GM13977 (cell line): ENCODE measurements around the gene RAPGEF5.
"Not testable (repeated sequence)": the region's sequence is repeated elsewhere in the genome, so short reads cannot be mapped to it uniquely, and the experiment has no call there.

Experiments
- DNase-seq: peaks from one replicate; pipeline ENCODE4 v3.0.0; 2012; ENCODE audit warnings: low spot score
- in situ Hi-C: fragments of 300-500 bp; cut with MboI; formaldehyde crosslinking; loops from one replicate; pipeline ENCODE4 v1.12.0; 2022; ENCODE audit warnings: low sequenced_read_pairs, low pct_unique_long_range_greater_than_20kb, mixed read lengths, inconsistent platforms; ENCODE audit not compliant: unreplicated experiment
- TF ChIP-seq, protein P1 (sequence below): IDR thresholded peaks from 2 replicates; pipeline ENCODE4 v1.5.1; 2012; ENCODE audit warnings: mild to moderate bottlenecking, control low read depth; ENCODE audit not compliant: insufficient read depth; ENCODE audit errors: extremely low read depth, missing control alignments

Gene RAPGEF5

DNA sequence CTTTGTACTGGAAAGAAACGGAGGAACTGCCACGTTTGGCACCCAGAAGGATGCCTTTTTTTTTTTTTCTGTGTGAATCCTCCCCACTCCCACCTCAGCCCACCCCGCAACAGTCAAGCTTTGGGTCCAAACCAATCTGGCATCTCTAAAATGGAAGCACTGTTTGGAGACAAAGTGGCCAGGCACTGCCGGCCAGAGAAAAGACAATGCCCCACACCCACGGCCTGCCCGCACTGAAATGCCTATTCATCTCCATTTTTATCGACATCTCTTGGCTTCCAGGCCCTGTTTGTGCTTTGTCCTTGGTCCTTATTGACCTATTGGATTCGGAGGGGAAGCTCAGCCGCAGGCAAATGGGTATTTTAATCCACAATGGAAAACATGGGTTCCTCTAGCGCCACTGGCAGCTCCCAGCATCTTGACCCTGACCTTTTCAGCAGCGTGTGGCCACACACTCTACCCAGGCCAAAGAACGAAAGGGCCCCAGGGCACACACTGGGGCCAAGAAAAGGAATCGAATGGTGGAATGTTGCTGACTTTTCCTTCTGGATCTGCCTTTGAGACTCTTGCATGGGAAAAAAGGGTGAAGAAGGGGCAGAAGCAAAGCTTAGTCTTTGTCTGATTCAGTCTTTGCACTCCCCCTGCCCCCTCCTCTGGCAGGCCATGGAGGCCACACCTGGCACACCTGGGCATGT is 248.7 kb downstream of the RAPGEF5 start:
- TF ChIP-seq, protein P1, sequence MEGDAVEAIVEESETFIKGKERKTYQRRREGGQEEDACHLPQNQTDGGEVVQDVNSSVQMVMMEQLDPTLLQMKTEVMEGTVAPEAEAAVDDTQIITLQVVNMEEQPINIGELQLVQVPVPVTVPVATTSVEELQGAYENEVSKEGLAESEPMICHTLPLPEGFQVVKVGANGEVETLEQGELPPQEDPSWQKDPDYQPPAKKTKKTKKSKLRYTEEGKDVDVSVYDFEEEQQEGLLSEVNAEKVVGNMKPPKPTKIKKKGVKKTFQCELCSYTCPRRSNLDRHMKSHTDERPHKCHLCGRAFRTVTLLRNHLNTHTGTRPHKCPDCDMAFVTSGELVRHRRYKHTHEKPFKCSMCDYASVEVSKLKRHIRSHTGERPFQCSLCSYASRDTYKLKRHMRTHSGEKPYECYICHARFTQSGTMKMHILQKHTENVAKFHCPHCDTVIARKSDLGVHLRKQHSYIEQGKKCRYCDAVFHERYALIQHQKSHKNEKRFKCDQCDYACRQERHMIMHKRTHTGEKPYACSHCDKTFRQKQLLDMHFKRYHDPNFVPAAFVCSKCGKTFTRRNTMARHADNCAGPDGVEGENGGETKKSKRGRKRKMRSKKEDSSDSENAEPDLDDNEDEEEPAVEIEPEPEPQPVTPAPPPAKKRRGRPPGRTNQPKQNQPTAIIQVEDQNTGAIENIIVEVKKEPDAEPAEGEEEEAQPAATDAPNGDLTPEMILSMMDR = no peak
- no peak for DNase-seq
- in situ Hi-C loops = loop anchor here (5.0 kb wide), 1 partner anchor 379 kb away; no protein-coding TSS in a partner anchor

DNA sequence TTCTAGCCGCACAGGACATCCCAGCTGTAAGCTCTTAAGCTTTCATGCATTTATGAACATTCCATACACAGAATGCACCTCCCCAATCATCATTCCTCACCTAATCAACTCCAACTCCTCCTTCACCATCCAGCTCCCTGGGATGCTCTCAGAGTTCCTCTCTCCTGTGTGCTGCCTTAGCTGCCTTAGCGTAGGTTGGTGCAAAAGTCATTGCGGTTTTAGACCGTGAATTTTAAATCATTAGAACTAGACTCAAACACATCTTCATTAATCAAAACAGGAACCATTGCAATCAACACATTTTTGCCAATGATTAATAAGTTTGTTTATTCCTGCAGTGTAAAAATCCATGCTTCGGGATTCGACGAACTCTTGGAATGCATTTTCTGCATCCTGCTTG is 251.4 kb downstream of the RAPGEF5 start:
- DNase-seq = no peak
- in situ Hi-C loops = loop anchor here (5.0 kb wide), 1 partner anchor 382 kb away; no protein-coding TSS in a partner anchor
- TF ChIP-seq, protein P1 = no peak

DNA sequence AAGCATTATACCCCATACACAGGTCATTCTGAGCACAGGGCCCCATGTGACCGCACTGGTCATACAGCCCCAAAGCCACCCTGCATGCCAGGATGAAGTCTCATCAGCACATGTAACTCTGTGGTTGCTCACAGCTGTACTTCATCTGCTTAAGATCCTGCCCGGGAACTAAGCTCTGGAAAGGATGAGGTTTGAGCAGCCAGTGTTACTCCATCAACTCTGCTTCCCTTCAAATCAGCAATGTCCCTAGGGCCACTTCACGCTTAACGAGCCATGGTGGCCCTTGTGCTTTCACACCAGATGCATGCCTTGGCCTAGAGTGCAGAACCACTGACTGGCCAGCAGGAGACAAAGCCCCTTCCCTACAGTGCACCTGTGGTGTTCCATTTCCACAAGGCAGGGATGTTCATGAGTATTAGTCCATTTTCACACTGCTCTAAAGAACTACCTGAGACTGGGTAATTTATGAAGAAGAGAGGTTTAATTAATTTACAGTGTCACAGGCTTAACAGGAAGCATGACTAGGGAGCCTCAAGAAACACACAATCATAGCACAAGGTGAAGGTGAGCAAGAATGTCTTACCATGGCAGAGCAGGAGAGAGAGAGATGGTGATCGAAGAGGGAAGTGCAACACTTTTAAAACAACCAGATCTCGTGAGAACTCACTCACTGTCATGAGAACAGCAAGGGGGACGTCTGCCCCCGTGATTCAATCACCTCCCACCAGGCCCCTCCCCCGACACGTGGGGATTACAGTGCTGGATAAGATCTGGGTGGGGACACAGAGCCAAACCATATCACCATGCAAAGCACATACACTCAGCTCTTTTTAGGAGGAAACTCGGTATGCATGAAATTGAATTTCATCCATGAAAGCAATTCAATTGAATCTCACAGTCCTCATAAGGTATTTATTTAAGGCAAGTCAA is 262.3 kb downstream of the RAPGEF5 start:
- DNase-seq = no peak
- in situ Hi-C loops = no loop called here

GRCh38 chr7:22093936-22094335 is 263.0 kb downstream of the RAPGEF5 start:
- in situ Hi-C loops = no loop called here
- TF ChIP-seq, protein P1 = no peak
- no peak for DNase-seq

More for the DNA sequence above, 262.3 kb downstream of the RAPGEF5 start:
- TF ChIP-seq, protein P1 = no peak

DNA sequence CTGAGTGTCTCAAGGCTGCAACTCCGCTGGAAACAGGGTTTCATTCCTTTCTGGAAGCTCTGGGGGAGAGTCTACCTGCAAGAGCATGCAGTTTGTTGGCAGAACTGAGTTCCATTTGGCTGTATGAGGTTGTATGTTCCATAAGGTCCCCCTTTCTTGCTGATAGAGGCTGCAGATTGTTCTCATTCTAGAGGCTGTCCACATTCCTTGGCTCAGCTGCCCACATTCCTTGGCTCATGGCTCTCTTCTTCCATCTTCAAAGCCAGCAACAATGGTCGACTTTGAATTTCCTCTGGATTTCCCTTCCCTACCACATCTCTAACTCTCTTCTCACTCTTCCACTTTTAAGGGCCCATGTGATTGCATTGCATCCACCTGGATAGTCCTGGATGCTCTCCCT is 264.0 kb downstream of the RAPGEF5 start:
- in situ Hi-C loops = no loop called here
- DNase-seq = no peak
- TF ChIP-seq, protein P1 = no peak

DNA sequence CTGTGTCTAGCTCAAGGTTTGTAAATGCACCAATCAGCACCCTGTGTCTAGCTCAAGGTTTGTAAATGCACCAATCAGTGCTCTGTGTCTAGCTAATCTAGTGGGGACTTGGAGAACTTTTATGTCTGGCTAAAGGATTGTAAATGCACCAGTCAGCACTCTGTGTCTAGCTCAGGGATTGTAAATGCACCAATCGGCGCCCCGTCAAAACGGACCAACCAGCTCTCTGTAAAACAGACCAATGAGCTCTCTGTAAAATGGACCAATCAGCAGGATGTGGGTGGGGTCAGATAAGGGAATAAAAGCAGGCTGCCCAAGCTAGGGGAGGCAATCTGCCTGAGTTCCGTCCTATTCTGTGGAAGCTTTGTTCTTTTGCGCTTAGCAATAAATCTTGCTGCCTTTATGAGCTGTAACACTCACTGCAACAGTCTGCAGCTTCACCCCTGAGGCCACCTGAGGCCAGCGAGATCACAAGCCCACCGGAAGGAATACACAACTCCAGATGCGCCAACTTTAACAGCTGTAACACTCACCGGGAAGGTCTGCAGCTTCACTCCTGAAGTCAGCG is 265.9 kb downstream of the RAPGEF5 start:
- in situ Hi-C loops, DNase-seq: not testable (repeated sequence)
